ENCODE data around the gene IL1RL1. TPM values are rescaled to one million over a fixed set of nuclear protein-coding genes. Genes with fewer than 3 reads are reported as not detected.

The IL1RL1 gene
- total RNA-seq, 2 donors from 2014 or later, result 1.3 to 3.4 TPM

DNA sequence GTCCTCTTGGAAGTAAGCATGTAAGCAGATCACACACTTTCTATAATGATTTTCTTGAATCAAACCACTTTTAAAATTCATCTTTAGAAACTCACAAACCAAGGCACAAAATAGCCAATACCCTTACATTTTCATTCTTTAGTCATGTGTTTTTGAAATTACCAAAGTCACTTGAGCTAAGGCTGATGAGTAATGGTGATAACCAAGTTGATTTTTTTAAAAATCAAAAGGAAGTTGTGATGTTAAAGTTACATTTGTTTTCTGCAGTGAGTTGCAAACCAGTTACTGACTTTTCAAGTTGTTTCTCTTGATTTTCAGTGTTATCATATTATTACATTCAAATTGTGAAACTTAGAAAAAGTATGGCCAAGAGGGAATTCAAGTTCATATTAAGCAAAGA, 90.1 kb downstream of the IL1RL1 start:
- intact Hi-C loops (cut with DNase I), result no loop called here
- H3K4me3 ChIP-seq, result no peak overlapping the region
- H3K27ac ChIP-seq, result no peak overlapping the region
- no peaks in the 10 kb centered on the region for H3K4me1 ChIP-seq (replicated peaks)
- no peaks in the 10 kb centered on the region for H3K9me3 ChIP-seq
- H3K36me3 ChIP-seq, result no peaks in the 10 kb centered on the region
- H3K27me3 ChIP-seq (replicated peaks; ENCODE audit: insufficient read depth), result no peaks in the 10 kb centered on the region
- DNase-seq (ENCODE audit: low spot score), result no peak
- TF ChIP-seq POLR2AphosphoS5 (IDR thresholded peaks at IDR 0.05), result no peak
- TF ChIP-seq, protein P1, sequence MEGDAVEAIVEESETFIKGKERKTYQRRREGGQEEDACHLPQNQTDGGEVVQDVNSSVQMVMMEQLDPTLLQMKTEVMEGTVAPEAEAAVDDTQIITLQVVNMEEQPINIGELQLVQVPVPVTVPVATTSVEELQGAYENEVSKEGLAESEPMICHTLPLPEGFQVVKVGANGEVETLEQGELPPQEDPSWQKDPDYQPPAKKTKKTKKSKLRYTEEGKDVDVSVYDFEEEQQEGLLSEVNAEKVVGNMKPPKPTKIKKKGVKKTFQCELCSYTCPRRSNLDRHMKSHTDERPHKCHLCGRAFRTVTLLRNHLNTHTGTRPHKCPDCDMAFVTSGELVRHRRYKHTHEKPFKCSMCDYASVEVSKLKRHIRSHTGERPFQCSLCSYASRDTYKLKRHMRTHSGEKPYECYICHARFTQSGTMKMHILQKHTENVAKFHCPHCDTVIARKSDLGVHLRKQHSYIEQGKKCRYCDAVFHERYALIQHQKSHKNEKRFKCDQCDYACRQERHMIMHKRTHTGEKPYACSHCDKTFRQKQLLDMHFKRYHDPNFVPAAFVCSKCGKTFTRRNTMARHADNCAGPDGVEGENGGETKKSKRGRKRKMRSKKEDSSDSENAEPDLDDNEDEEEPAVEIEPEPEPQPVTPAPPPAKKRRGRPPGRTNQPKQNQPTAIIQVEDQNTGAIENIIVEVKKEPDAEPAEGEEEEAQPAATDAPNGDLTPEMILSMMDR (IDR thresholded peaks at IDR 0.05), result no peak
- no peak for TF ChIP-seq POLR2A (IDR thresholded peaks at IDR 0.05)

Other genes starting within 250 kb of the IL1RL1 start
- 100 to 1,000 TPM; 112 to 289 TPM for gene IL1R1, start 168.8 kb upstream of the IL1RL1 start, total RNA-seq
- 1 to 10 TPM; 1.4 to 3.8 TPM for gene IL1RL2, start 124.5 kb upstream of the IL1RL1 start, total RNA-seq
- 1 to 10 TPM in 1 of 2 donors, under 1 TPM in 1; 0.91 to 1.5 TPM for gene IL18R1, start 44.2 kb downstream of the IL1RL1 start, total RNA-seq
- gene IL18RAP, start 111.6 kb downstream of the IL1RL1 start, total RNA-seq, result under 1 TPM in 1 of 2 donors, not detected in 1; 0.14 TPM
- gene SLC9A4, start 161.7 kb downstream of the IL1RL1 start, total RNA-seq, result not detected